GM12873 (cell line): Measurements from ENCODE around the gene CNIH2.

ENCODE experiments used
- TF ChIP-seq, protein P1 (sequence below): IDR thresholded peaks from 2 replicates; pipeline ENCODE4 v1.5.1; 2012; ENCODE audit warnings: low read depth, mild to moderate bottlenecking, moderate library complexity, low read length, control low read depth; ENCODE audit not compliant: insufficient read depth; ENCODE audit errors: missing control alignments

Gene CNIH2

DNA sequence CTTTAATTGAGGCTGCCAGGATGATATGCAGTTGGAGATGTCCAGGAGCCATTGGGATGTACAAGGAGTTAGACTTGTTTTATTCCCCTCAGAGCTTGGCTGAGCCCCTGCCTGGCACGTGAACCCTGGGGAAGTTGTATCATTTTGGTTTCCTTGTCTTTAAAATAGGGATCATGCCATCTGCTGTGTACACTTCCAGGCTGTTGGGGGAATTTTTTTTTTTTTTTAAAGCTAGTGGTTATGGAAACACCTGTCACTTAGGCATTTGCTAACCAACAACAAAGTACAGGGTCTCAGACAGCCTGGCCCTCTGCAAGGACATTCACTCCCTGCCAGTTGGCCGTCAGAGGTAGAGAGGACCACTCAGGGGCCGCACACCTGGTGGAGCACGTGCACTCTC is 18.0 kb upstream of the CNIH2 start:
- TF ChIP-seq, protein P1, sequence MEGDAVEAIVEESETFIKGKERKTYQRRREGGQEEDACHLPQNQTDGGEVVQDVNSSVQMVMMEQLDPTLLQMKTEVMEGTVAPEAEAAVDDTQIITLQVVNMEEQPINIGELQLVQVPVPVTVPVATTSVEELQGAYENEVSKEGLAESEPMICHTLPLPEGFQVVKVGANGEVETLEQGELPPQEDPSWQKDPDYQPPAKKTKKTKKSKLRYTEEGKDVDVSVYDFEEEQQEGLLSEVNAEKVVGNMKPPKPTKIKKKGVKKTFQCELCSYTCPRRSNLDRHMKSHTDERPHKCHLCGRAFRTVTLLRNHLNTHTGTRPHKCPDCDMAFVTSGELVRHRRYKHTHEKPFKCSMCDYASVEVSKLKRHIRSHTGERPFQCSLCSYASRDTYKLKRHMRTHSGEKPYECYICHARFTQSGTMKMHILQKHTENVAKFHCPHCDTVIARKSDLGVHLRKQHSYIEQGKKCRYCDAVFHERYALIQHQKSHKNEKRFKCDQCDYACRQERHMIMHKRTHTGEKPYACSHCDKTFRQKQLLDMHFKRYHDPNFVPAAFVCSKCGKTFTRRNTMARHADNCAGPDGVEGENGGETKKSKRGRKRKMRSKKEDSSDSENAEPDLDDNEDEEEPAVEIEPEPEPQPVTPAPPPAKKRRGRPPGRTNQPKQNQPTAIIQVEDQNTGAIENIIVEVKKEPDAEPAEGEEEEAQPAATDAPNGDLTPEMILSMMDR = no peak

DNA sequence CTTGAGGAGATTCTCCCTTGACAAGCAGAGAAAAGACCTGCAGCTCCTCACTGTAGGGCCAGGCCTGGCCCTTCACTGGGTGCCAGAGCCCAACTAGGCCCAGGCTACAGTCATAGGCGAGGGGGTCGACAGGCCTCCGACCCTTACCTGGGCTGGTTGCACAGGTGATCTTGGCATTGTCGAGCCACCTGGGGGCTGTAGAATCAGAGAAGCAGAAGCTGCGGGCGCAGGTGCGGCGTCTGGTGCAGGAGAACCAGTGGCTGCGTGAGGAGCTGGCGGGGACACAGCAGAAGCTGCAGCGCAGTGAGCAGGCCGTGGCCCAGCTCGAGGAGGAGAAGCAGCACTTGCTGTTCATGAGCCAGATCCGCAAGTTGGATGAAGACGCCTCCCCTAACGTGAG is 16.4 kb upstream of the CNIH2 start:
- TF ChIP-seq, protein P1 = no peak

DNA sequence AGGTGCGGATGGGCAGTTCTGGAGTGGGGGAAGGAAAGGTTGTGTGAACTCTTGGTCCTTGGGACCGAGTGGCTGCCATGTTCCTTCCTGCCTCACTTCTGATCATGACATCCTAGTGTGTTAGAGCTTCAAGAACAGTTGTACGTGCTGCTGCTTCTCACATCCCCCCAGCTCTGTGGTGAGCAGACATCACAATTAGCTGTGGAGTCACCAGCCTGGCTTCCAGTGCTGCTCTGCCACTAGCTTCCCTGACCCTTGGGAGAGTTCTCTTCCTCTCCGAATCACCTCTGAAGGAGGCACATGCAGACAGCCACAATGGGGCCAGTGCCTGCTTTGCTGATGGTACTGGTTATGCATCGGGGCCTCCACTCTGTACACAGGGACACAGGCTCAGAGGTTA is 15.8 kb upstream of the CNIH2 start:
- TF ChIP-seq, protein P1 = no peak

DNA sequence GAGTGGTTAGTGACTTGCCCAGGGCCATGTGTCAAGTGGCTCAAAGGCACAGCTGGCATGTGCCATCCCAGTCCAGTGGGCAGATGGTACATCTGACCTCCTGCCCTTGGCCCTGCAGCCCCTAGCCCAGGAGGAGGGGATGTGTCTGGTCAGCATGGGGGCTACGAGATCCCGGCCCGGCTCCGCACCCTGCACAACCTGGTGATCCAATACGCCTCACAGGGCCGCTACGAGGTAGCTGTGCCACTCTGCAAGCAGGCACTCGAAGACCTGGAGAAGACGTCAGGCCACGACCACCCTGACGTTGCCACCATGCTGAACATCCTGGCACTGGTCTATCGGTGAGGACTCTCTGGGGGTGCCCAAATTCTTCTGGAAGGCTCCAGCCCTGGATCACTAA is 15.3 kb upstream of the CNIH2 start:
- TF ChIP-seq, protein P1 = no peak

DNA sequence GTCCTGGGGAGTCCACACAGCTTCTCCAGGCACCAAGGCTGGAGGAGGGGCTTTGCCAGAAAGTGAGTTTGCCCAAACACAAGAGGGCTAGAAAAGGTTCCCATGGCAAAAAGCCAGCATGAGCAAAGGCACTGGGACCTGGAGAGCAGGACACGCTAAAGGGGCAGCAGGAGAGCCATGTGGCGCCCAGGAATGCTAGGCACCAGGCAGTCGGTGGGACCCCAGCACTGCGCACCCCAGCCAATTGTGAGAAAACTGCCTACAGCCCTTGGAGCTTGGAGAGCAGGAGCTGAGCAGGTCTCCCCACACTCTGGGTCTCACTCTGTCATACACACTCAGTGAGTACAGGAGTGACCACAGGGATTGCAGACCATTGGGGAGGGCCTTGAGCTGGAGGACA is 14.7 kb upstream of the CNIH2 start:
- TF ChIP-seq, protein P1 = no peak

DNA sequence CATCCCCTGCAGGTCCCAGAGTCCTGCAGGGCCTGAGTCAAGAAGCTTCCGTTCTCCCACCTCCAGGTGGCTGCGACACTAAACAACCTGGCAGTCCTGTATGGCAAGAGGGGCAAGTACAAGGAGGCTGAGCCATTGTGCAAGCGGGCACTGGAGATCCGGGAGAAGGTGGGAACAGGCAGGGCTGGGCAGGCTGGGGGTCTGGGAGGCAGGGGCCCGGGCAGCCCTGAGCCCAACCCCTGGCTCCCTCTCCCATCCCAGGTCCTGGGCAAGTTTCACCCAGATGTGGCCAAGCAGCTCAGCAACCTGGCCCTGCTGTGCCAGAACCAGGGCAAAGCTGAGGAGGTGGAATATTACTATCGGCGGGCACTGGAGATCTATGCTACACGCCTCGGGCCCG is 14.2 kb upstream of the CNIH2 start:
- TF ChIP-seq, protein P1 = no peak

DNA sequence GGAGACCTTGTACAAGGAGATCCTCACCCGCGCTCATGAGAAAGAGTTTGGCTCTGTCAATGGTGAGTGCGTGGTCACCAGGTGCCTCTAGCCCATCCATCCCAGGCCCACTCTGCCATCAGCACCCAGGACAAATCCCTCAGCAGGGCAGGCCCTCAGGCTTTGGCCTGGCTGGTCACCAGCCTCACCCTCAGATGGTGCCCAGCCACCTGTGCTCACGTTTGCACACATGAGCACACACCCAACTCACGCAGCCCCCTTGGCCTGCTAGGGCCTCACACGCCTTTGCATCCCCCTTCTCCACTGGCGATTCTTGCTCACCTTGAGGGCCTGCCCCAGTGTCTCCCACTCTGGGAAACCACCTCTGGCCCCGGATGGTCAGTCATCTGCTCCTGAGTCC is 13.6 kb upstream of the CNIH2 start:
- TF ChIP-seq, protein P1 = no peak
